HTERT RPE-1 (cell line): ENCODE data around the gene ICOS.

ENCODE experiments used
- in situ Hi-C: fragments of 300-500 bp; cut with MboI; formaldehyde crosslinking; loops from 4 replicates; pipeline ENCODE4 v1.14.3; 2020; ENCODE audit warnings: low sequenced_read_pairs

ICOS gene, protein sequence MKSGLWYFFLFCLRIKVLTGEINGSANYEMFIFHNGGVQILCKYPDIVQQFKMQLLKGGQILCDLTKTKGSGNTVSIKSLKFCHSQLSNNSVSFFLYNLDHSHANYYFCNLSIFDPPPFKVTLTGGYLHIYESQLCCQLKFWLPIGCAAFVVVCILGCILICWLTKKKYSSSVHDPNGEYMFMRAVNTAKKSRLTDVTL

DNA sequence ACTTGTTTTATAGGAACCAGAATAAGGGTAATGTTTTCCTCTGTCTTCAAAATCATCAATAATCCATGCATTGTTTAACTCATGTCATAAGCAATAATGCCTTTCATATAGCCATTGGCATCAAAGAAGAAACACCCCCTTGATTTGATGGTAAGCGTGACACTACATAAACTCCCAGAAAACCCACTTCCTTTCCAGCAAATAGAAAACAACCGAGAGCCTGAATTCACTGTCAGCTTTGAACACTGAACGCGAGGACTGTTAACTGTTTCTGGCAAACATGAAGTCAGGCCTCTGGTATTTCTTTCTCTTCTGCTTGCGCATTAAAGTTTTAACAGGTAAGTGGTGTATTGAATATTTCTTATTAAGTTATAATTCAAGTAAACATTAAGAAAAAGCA is at the start of gene ICOS:
Gene ICOS (plus strand): TSS at position 229 of the 400 bp plus-strand sequence. CDS start 52 bp downstream, at position 281.
- in situ Hi-C loops: no loop called here

DNA sequence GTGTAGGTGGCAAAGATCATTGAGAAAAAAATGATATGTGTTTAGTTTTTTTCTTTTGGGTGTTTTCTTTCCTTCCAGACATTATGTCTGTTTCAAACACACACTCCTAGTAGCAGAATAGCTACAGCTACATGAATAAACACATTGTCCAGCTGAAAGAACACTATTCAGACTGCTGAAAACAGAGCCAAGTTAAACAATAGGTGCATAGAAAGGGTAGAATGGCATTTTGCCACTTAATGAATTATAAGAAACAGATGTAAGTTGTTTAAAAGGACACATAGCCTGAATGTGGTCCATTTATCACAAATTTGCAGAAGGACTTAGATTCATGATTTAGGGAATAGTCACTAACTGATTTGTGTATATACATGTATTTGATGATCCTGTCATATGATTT is 48.9 kb upstream of the ICOS start:
- in situ Hi-C loops: no loop called here

DNA sequence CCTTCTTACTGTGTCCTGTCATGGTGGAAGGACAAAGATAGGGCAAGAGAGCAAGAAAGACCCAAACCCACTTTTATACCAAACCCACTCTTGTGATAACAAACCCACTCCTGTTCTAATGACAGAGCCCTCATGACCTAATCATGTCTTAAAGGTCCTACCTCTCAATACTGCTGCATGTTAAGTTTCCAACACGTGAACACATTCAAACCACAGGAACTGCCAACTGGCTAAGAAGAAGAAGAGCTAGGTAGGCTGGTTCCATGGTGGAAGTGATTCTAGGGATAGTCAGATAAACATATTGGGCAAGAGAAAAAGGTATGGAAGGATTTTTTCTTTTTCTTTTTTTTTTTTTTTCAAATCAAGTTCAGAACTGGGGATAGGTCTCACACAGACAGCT is 47.0 kb upstream of the ICOS start:
- in situ Hi-C loops: no loop called here

DNA sequence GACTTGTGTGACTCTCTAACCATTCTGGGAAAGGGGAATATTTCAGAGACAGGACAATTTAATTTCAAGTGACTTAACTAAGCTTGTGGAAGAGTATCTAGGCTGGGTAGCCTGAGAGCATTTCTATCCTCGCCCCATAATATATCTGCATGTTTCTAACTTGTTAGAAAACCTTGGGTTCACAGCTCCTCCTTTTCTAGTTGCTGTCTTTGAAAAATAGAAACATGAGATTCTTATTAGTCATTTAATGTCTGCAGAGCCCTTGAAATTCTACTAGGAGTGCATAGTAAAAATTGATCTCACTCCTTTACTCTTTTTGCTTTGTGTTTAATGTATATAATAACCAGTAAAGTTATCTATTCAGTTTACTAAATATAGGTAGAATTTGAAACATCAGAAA is 46.6 kb upstream of the ICOS start:
- in situ Hi-C loops: no loop called here

DNA sequence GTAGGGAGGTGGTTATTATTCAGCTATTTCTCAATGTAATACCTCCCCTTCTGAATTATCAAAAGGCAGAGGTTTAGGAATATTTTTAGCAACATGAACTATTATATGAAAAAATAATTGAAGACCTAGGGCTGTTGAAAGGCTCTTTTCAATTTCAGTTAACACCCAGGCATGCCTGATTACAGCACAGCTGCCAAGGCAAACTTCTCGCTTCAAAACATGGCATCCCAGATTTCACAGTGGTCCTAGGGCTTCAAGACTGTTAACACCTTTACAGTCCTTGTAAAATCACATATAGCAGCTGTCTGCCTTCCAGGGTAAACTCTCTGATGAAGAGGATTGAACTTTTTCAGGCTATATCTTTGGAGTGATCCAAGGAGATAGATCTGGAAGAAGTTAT is 45.8 kb upstream of the ICOS start:
- in situ Hi-C loops: no loop called here

DNA sequence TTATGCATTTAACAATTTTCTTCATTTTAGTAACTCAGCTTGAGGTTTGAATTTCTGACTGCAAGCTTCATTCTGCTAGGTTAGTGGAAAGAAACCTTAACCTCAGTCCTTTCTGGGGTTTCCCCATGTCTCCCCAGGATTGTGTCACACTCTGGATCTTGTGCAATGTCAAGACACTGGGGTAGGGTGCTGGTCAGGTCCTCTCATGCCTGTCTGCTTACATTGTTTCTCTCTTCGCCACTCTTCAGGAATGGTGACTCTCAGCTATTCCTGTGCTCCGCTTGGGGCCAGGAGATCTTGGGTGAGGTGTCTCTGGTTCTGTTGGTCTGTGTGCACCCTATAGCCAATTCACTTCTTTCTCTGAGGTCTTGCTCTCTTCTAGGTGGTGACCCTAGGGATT is 45.1 kb upstream of the ICOS start:
- in situ Hi-C loops: no loop called here

DNA sequence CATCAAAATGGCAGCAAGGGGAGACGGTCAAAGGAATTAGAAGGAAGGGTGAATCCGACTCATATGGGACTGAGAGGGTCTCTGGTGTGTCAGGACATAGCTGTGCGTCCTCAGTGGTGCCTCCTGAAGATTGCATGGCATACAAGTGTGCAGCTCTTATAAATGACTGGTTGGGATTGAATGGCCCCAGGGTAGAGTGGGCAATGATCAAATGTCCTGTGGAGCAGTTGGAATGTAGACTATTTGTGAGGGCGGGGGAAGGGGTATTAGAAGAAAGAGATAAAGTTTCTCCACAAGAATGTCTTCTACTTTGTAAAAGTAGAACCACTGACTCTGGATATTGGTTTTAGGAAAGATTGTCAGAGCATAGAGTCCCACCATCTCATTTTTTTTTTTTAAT is 44.4 kb upstream of the ICOS start:
- in situ Hi-C loops: no loop called here

DNA sequence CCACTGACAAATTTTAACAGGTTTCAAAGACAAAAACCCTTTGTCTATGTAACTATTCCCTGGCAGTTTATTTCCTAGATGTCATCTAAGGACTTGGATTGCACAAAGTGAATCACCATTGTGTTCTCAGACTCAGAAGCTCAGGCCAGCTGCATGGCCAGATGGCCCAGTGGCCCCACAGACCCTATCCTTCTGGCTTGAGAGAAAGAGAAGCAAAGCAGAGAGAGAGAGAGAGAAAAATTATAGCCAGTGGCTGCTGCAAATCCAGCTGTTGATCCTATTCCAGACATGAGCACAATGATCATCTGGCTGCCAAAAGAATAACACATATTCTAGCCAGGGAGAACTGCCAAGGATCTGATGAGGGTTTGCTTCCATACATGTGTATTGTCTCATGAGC is 43.2 kb upstream of the ICOS start:
- in situ Hi-C loops: no loop called here

DNA sequence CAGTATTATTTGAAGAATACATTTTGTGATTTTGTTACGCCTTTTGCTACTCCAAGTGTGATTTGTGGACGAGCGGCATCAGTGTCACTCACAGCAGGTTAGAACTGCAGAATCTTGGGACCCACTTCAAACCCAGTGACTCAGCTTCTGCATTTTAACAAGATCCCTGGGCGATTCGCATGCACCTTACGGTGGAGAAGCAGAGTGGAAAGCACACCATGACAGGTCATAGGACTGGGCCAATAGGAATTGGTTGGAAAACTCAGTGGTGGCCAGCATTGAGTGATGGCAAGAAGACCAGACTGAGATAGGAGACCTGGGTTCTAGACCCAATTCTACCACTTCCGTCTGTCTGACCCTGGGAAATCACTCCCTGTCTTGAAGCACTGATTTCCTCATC is 42.7 kb upstream of the ICOS start:
- in situ Hi-C loops: no loop called here

DNA sequence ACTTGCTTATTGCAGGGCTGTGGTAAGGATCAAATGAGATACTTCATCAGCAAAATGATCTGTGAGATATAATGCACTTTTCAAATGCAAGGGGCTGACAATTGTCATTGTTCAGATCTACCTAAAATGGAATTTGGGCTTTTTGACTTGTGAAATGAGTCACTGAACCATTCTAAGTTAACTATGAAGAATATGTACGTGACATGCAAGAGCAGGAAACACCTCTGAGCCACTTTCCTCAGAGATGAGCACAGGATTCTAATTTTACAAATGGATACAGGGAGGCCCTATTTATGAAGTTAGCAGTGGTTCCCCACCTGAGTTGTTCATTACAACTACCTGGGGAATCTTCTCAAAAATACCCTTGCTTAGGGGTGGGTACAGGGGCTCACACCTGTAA is 42.3 kb upstream of the ICOS start:
- in situ Hi-C loops: no loop called here

DNA sequence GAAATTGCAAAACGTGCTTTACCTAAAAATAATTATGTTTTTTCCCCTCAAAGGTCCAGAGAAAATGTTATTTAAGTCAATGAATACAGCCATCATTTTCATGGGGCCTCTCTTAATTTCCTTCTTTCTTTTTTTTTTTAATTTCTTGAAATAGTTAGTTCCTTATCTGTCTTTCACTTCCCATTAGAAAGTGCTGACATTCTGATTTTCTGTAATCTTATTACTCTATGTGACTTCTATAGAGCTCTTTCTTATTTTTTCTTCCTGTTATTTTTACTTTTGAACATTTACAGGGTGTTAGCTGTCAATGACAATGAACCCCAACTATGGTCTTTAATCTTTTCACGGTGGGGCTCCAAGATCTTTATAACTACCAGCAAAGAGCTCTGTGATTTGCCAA is 39.0 kb upstream of the ICOS start:
- in situ Hi-C loops: no loop called here

DNA sequence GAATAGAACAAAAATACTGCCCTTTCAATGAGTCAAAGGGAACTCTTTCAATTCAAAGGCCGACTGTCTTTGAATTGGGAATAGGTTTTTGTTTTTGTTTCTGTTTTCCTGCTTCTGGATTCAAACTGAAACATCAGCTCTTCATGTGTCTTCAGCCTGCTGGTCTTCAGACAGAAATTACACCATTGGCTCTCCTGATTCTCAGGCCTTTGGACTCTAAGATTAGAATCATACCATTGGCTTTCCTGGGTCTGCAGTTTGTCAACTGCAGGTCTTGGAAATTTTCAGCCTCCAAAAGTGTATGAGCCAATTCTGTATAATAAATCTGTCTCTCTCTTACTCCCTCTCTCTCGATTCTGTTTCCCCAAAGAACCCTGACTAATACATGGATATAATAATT is 37.9 kb upstream of the ICOS start:
- in situ Hi-C loops: no loop called here

DNA sequence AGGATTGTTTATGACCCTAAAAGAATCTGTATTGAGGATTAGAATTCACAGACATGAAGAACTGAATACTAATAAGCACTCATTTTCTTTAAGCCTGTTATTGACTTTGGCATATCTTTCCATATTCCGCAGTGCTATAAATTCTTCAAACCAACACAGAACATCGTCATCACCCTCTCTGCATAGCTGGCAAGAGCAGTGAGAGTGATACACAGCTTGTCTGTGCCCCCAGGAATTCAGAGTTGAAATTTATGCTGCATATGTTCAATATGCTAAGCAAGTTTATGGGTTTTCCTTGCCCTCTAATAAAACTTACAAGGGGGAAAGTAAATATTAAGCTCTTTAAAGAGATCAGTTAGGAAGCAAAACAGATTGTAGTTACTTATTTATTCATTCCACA is 36.3 kb upstream of the ICOS start:
- in situ Hi-C loops: no loop called here

DNA sequence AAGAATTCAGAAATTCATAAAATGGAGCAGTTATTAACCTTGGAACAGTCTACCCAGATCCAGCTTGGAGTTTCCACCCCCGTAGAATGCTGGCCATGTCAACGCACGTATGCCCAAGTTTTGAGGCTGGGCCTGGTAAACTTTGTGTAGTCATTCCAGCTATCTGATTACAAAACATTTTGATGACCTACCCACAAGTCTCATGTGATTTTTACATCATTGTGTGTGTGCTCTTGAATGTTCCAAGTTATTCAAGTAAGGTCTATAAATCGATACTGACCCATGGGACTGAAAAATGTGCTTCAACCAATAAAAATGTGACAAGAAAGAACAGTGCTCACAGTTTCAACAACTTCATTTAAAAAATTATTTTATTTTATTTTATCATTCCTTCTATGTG is 32.5 kb upstream of the ICOS start:
- in situ Hi-C loops: no loop called here

DNA sequence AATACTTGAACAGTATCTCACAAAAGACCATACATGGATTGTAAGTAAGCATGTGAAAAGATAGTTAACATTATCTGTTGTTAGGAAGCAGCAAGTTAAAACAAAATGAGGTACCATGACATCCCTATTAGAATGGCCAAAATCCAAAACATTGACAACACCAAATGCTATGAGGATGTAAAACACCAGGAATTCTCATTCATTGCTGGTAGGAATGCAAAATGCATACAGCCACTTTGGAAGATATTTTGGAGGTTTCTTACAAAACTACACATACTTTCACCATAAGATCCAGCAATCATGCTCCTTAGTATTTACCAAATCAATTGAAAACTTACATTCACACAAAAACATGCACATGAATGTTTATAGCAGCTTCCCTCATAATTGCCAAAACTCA is 30.9 kb upstream of the ICOS start:
- in situ Hi-C loops: no loop called here

DNA sequence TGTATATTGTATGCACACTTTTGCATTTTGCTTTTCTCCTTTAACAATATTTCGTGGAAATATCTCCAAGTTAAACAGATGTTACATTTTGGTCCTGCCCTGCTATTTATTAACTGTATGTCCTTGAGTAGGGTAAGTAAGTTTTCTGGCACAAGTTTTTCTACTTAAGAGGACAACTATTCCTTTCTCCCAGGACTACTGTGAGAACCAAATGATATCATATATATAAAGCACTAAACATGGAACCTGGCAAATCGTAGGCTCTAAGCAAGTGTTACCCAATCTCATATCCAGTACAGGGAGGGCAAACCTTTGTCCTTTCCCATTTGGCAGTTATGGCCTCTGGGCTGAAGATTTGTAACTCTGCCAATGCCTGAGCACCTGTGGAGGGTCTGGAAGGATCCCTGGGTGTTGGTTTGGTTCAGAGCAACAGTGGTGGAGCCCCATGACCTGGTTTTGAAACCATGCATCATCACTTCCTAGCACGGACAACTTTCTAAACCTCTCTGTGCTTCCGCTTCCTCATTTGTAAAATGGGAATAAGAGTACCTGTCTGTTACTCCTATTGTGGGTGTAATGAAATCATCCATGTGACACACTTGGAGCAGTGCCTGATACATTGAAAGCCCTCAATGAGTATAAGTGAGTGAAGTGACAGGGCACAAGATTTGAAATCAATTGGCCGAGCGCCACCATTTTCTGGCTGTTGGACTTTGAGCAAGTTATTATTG is 28.3 kb upstream of the ICOS start:
- in situ Hi-C loops: no loop called here

DNA sequence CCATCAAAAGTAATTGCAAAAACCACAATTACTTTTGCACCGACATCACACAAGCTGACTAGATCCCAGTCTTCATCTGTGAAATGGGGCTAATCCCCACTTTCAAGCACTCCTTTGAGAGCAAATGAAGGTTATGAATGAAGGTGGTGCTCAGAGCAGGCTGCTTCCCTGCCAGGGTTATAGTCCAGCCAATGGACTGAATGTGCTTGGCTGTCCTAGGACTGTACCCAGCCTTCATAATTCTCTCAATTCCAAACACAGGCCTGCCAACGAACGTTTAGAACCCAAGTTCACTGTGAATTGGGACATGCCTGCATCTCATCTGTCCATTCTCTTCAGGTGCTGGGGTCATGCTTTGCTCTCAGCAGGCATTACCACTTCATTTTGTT is 27.8 kb upstream of the ICOS start:
- in situ Hi-C loops: no loop called here

DNA sequence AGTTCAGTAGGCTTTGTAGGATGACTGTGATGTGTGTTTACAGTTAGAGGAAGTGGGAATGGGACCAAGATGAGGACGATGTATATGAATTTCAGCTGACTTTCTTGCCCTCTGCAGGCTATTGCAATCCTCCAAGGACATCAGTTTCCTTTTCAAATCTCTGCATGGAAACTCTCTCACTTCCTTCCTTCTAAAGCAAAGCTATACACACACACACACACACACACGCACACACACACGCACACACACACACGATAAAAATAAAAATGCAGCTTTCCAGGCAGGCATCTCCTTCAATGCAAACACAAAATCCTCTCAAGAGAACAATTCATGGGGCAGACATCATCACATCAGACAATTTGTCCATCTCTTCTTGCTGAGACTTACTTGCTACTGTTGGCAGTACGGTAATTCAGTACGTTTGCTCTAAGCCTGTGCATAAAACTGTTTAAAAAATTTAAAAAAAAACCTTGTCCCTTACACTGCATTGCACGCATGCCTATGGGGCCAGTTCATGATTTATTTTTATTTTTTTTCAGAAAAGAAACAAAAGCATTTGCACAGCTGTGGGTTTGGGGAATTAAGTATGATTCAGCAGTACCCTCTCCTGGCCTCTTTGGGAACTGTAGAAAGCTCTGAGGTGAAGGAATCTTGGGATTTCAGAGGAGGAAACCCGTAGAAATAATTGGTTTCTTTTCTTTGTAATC is 27.1 kb upstream of the ICOS start:
- in situ Hi-C loops: no loop called here

DNA sequence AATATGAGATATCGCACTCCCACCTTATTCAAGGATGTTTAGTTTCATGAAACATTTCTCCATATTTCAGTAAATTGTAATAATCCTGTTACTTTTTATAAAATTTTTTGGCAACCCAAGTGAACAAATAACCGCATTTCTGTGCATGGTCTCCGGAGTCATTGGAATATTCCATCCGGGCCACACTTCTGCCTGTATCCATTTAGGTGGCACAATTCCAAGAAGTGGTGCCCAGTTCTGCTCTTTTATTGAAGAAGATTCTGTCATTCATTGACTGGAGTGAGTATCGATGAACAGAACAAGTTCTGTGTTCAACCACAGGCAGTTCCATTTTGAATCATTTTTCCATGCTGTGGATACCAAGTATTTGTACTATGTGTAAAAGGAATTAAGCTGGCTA is 26.6 kb upstream of the ICOS start:
- in situ Hi-C loops: no loop called here

DNA sequence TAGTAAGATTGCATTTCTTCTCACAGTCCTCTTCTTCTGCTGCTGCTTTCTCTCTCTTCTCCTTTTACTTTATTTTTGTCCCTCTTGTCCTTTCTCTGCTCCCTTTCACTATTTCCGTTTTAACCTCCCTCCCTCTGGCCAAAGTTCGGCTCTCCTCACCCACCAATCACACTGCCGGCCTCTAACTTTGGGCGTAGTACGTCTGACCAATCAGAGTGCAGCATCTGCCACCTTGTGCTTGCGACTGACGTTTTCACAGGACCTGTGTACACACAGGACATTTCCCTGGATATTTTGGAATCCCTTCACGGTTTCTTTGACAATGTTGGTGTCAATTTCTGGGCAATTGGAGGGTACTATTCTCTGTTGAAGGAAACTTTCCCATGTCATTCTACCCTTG is 22.6 kb upstream of the ICOS start:
- in situ Hi-C loops: no loop called here

DNA sequence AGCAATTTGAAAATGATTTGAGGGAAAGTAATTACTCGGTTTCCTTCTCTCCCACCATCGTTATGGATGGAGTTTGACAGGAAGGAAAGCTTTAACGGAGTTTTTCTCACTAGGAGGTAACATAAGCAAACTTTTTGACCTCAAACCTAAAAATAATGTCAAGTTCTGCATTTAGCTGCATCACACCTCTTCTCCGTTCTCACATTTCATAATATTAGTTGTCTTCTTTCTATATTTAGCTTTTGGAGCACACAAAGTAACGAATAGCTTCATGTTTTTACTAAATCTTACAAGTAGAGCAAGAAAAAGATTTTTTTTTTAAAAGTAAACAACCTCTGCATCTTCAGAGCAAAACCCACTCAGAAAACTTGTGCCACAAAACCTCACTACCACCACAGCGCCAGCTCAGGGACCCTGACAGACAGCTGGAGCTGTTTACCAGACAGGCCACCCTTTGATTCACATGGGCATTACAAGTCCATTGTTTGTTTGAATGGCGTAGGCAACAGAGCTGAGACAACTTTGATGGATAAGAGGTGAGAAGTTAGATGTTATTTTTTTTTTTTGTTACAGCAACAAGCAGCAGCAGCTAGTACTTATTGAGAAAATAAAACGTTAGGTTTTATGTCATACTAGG is 21.9 kb upstream of the ICOS start:
- in situ Hi-C loops: no loop called here

DNA sequence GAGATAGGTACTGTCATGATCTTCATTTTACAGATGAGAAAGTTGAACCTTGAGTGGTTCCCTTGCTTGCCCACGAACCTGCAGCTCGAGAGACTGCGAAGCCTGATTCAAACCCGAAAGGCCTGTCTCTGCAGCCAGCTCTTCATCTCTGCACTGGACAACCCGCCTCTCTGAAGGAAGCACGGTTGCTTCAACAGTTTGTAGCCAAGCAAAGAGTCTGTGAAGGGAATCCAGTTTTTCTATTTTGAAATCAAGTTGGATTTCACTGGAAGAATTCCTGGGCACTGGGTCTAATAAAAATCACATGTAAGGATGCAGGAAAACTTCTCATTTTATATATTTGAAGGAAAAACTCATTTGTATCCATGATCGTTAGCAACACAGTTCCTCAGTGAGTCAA is 21.3 kb upstream of the ICOS start:
- in situ Hi-C loops: no loop called here
